Left lung (tissue), 10 donors: ENCODE results near the gene SLIT3. TPM values are rescaled to one million over a fixed set of nuclear protein-coding genes. Genes with fewer than 3 reads are reported as not detected.

ENCODE experiments used
- ATAC-seq: fragments of 200-7000 bp; cut with Tn5 transposase; one replicate; pipeline ENCODE4 v1.9.1; 2020; ENCODE audit warnings: moderate library complexity
- DNase-seq, 4 donors: peaks; one replicate each; pipeline ENCODE4 v3.0.0-alpha.2; 2013 to 2020
- H3K27ac ChIP-seq, 2 donors: fragments of 200-600 bp; sonication (generic) in 1 of 2; one replicate each; pipeline versions ENCODE4 v1.5.0 to v1.8.0; 2020 to 2021
- H3K27me3 ChIP-seq, 2 donors: fragments of 200-600 bp; sonication (generic) in 1 of 2; one replicate each; pipeline versions ENCODE4 v1.5.0 to v1.8.0; 2020 to 2021
- H3K36me3 ChIP-seq, 2 donors: fragments of 200-600 bp; sonication (generic) in 1 of 2; one replicate each; pipeline versions ENCODE4 v1.5.0 to v1.8.0; 2020 to 2021
- H3K4me1 ChIP-seq, 2 donors: fragments of 200-600 bp; one replicate each; pipeline ENCODE4 v1.8.0; 2021
- H3K4me3 ChIP-seq, 2 donors: fragments of 200-600 bp; sonication (generic) in 1 of 2; one replicate each; pipeline versions ENCODE4 v1.5.0 to v1.8.0; 2020 to 2021; ENCODE audit warnings: mild to moderate bottlenecking in 1 of 2
- H3K9me3 ChIP-seq, 2 donors: fragments of 200-600 bp; sonication (generic) in 1 of 2; one replicate each; pipeline versions ENCODE4 v1.5.0 to v1.8.0; 2020 to 2021
- CTCF ChIP-seq, 2 donors: fragments of 200-600 bp; sonication (generic) in 1 of 2; IDR thresholded peaks; one replicate each; pipeline versions ENCODE4 v1.5.0 to v1.8.0; 2021; ENCODE audit warnings: antibody characterized with exemption in 2 of 2
- intact Hi-C, 2 donors: fragments of 100-400 bp; cut with DNase I; formaldehyde crosslinking; loops; one replicate each; pipeline versions ENCODE4 v1.11.2 to v1.14.2; 2022
- polyA plus RNA-seq, 6 donors: library from polyadenylated mRNA; unstranded; fragments of 120-200 nt; gene quantifications; one replicate each; pipeline ENCODE4 v1.2.1, GENCODE V29; 2013; ENCODE audit not compliant: insufficient read length in 6 of 6
- total RNA-seq, 2 donors: library from RNA; stranded (reverse); fragmentation: NEBNext Ultra II Directional; extraction: Animal tissue kit (Norgen Biotek cat#: 25700); gene quantifications; one replicate each; pipeline ENCODE4 v1.2.1, GENCODE V29; 2021
- donor health status: DM: no; HTN: yes; CAD: no.
- donor health status: DM: no; HTN: no; CAD: no.

The SLIT3 gene
- total and polyA plus RNA-seq, 8 donors: 37.6 to 77.1 (median 45.9) TPM

- Histone ChIP-seq H3K36me3 (no peaks in the 10 kb centered on the region), H3K9me3 (no peaks in the 10 kb centered on the region), H3K27ac (no peak overlapping the region), H3K27me3 (no peaks in the 10 kb centered on the region), H3K4me1 (no peaks in the 10 kb centered on the region), H3K4me3 (no peak overlapping the region)
- DNase-seq: no peak
- no peak for TF ChIP-seq CTCF (IDR thresholded peaks at IDR 0.05)
- ATAC-seq: no peak
- intact Hi-C loops: no loop called here
These were observed 74.0 kb downstream of the SLIT3 start for GRCh38 chr5:169226895-169227294.

GRCh38 chr5:169225830-169226356, 75.0 kb downstream of the SLIT3 start:
- no peak for ATAC-seq
- H3K9me3 ChIP-seq: no peaks in the 10 kb centered on the region
- no peak for TF ChIP-seq CTCF (IDR thresholded peaks at IDR 0.05)
- intact Hi-C loops: no loop called here
- H3K4me1 ChIP-seq: no peaks in the 10 kb centered on the region
- no peak overlapping the region for H3K27ac ChIP-seq
- H3K27me3 ChIP-seq: no peaks in the 10 kb centered on the region
- no peak for DNase-seq
- no peaks in the 10 kb centered on the region for H3K36me3 ChIP-seq
- no peak overlapping the region for H3K4me3 ChIP-seq

- no peak for ATAC-seq
- intact Hi-C loops: no loop called here
- Histone ChIP-seq H3K27me3 (no peaks in the 10 kb centered on the region), H3K36me3 (no peaks in the 10 kb centered on the region), H3K9me3 (no peaks in the 10 kb centered on the region), H3K4me1 (no peaks in the 10 kb centered on the region), H3K27ac (no peak overlapping the region), H3K4me3 (no peak overlapping the region)
- no peak for TF ChIP-seq CTCF (IDR thresholded peaks at IDR 0.05)
- DNase-seq: no peak
These were observed 77.4 kb downstream of the SLIT3 start for GRCh38 chr5:169223595-169223953.

GRCh38 chr5:169222934-169223594, 77.9 kb downstream of the SLIT3 start:
- Histone ChIP-seq H3K4me1 (no peaks in the 10 kb centered on the region), H3K9me3 (no peaks in the 10 kb centered on the region), H3K36me3 (no peaks in the 10 kb centered on the region), H3K27me3 (no peaks in the 10 kb centered on the region), H3K27ac (no peak overlapping the region), H3K4me3 (no peak overlapping the region)
- DNase-seq (no peak), ATAC-seq (no peak)
- intact Hi-C loops: no loop called here
- TF ChIP-seq CTCF (IDR thresholded peaks at IDR 0.05): no peak

- Histone ChIP-seq H3K27me3 (no peaks in the 10 kb centered on the region), H3K36me3 (no peaks in the 10 kb centered on the region), H3K9me3 (no peaks in the 10 kb centered on the region), H3K4me1 (no peaks in the 10 kb centered on the region), H3K4me3 (no peak overlapping the region), H3K27ac (no peak overlapping the region)
- DNase-seq: no peak
- no peak for TF ChIP-seq CTCF (IDR thresholded peaks at IDR 0.05)
- ATAC-seq: no peak
- intact Hi-C loops: no loop called here
These were observed 79.4 kb downstream of the SLIT3 start for GRCh38 chr5:169221519-169221918.
